SH-SY5Y (cell line): ENCODE results near the gene MSANTD1.

Experiments used
- GATA2 ChIP-seq: IDR thresholded peaks from 2 replicates; pipeline ENCODE4 v1.6.1; 2011; ENCODE audit warnings: mild to moderate bottlenecking, low read depth, low read length
- GATA3 ChIP-seq: IDR thresholded peaks from 2 replicates; pipeline ENCODE4 v1.6.1; 2011; ENCODE audit warnings: low read depth, mild to moderate bottlenecking, low read length, moderate library complexity

GRCh38 chr4:3255611-3256186, 6.7 kb downstream of the MSANTD1 start:
- TF ChIP-seq GATA2 (no peak), GATA3 (no peak)
